Rectal smooth muscle tissue (tissue), 1 donor: ENCODE results near the gene PXK.

Source experiments
- H3K27ac ChIP-seq: one replicate; pipeline ENCODE4 v1.7.0; 2013; ENCODE audit warnings: low read depth, low read length, inconsistent platforms
- H3K27me3 ChIP-seq: one replicate; pipeline ENCODE4 v1.7.0; 2013; ENCODE audit warnings: low read length; ENCODE audit not compliant: control insufficient read depth, insufficient read depth
- H3K36me3 ChIP-seq: one replicate; pipeline ENCODE4 v1.7.0; 2013; ENCODE audit warnings: low read length; ENCODE audit not compliant: control insufficient read depth, insufficient read depth
- H3K4me1 ChIP-seq: one replicate; pipeline ENCODE4 v1.7.0; 2013; ENCODE audit warnings: low read length; ENCODE audit not compliant: control insufficient read depth, insufficient read depth
- H3K4me3 ChIP-seq: one replicate; pipeline ENCODE4 v1.7.0; 2013; ENCODE audit warnings: low read length
- H3K9ac ChIP-seq: one replicate; pipeline ENCODE4 v1.7.0; 2013; ENCODE audit warnings: low read length

The PXK gene

GRCh38 chr3:58473275-58473674 lies 140.6 kb downstream of the PXK start:
- no peaks in the 10 kb centered on the region for H3K27me3 ChIP-seq
- no peak overlapping the region for H3K4me3 ChIP-seq
- H3K27ac ChIP-seq: no peak overlapping the region
- no peaks in the 10 kb centered on the region for H3K4me1 ChIP-seq
- H3K36me3 ChIP-seq: no peaks in the 10 kb centered on the region
- H3K9ac ChIP-seq: no peak overlapping the region

- H3K9ac ChIP-seq: no peak overlapping the region
- no peak overlapping the region for H3K4me3 ChIP-seq
- no peaks in the 10 kb centered on the region for H3K4me1 ChIP-seq
- H3K36me3 ChIP-seq: no peaks in the 10 kb centered on the region
- H3K27me3 ChIP-seq: no peaks in the 10 kb centered on the region
- H3K27ac ChIP-seq: no peak overlapping the region
Observed at GRCh38 chr3:58474348-58474911, 141.7 kb downstream of the PXK start.

GRCh38 chr3:58474967-58475578 lies 142.4 kb downstream of the PXK start:
- Histone ChIP-seq H3K4me3 (no peak overlapping the region), H3K4me1 (no peaks in the 10 kb centered on the region), H3K36me3 (no peaks in the 10 kb centered on the region), H3K27ac (no peak overlapping the region), H3K27me3 (no peaks in the 10 kb centered on the region), H3K9ac (no peak overlapping the region)
